Measurements from ENCODE around the gene UCK1. TPM values are rescaled to one million over a fixed set of nuclear protein-coding genes. Genes with fewer than 3 reads are reported as not detected.

The UCK1 gene
- total RNA-seq = 10 to 100 TPM; 18.7 to 21.7 TPM

GRCh38 chr9:131530920-131531832 lies at the start of gene UCK1:
Gene UCK1 (minus strand): TSS chr9:131531263. CDS start chr9:131531174, 89 bp downstream.
- intact Hi-C loops (cut with micrococcal nuclease) = loop anchor here (1.0 to 2.0 kb wide), 2 partner anchors 27 to 30 kb away; no protein-coding TSS in a partner anchor
- no peaks in the 10 kb centered on the region for H3K27me3 Mint-ChIP-seq (ENCODE audit: low read depth)
- peaks cover 18% of the 10 kb centered on the region for H3K4me1 Mint-ChIP-seq (ENCODE audit: low read depth)
- peaks cover 13% of the 10 kb centered on the region for H3K36me3 Mint-ChIP-seq (ENCODE audit: low read depth)
- H3K9me3 Mint-ChIP-seq = no peaks in the 10 kb centered on the region
- DNase-seq = peak; percentile 73
- CTCF ChIA-PET = no interaction called here
- H3K27ac Mint-ChIP-seq = peak within 1 kb of the TSS; percentile 65
- H3K4me3 Mint-ChIP-seq = peak within 1 kb of the TSS; percentile 75

GRCh38 chr9:131580358-131580757 lies 49.3 kb upstream of the UCK1 start:
- Mint-ChIP-seq H3K4me1 (ENCODE audit: low read depth) (peaks cover 33% of the 10 kb centered on the region), H3K27ac (no peak overlapping the region), H3K9me3 (no peaks in the 10 kb centered on the region), H3K4me3 (no peak overlapping the region), H3K27me3 (ENCODE audit: low read depth) (no peaks in the 10 kb centered on the region), H3K36me3 (ENCODE audit: low read depth) (peaks cover 17% of the 10 kb centered on the region)
- no peak for DNase-seq
- intact Hi-C loops (cut with micrococcal nuclease) = no loop called here
- CTCF ChIA-PET = interaction anchor here (2.3 kb wide), 1 partner anchor 11 kb away, joined by 11 read pairs; no protein-coding TSS in a partner anchor

- H3K9me3 Mint-ChIP-seq = no peaks in the 10 kb centered on the region
Observed at GRCh38 chr9:131579789-131580211, 48.7 kb upstream of the UCK1 start.

GRCh38 chr9:131578731-131579504 lies 47.9 kb upstream of the UCK1 start:
- no peaks in the 10 kb centered on the region for H3K9me3 Mint-ChIP-seq

More at GRCh38 chr9:131579789-131580211, 48.7 kb upstream of the UCK1 start:
- no peak for DNase-seq
- intact Hi-C loops (cut with micrococcal nuclease) = loop anchor here (5.0 kb wide), 1 partner anchor 77 kb away; the partner anchor contains the start of gene POMT1
- CTCF ChIA-PET = interaction anchor here (2.3 kb wide), 1 partner anchor 11 kb away, joined by 11 read pairs; no protein-coding TSS in a partner anchor
- peaks cover 13% of the 10 kb centered on the region for H3K36me3 Mint-ChIP-seq (ENCODE audit: low read depth)
- no peak overlapping the region for H3K4me3 Mint-ChIP-seq
- no peaks in the 10 kb centered on the region for H3K27me3 Mint-ChIP-seq (ENCODE audit: low read depth)
- H3K27ac Mint-ChIP-seq = peak overlapping the region; percentile 88
- H3K4me1 Mint-ChIP-seq (ENCODE audit: low read depth) = peaks cover 28% of the 10 kb centered on the region

GRCh38 chr9:131578021-131578420 lies 47.0 kb upstream of the UCK1 start:
- peak overlapping the region; percentile 88 for H3K27ac Mint-ChIP-seq
- H3K36me3 Mint-ChIP-seq (ENCODE audit: low read depth) = peaks cover 10% of the 10 kb centered on the region
- H3K27me3 Mint-ChIP-seq (ENCODE audit: low read depth) = no peaks in the 10 kb centered on the region
- CTCF ChIA-PET = interaction anchor here (0.5 to 2.3 kb wide), 2 partner anchors 13 to 154 kb away, joined by 3 to 11 read pairs; no protein-coding TSS in a partner anchor
- DNase-seq = no peak
- H3K4me1 Mint-ChIP-seq (ENCODE audit: low read depth) = peaks cover 22% of the 10 kb centered on the region
- no peaks in the 10 kb centered on the region for H3K9me3 Mint-ChIP-seq
- intact Hi-C loops (cut with micrococcal nuclease) = loop anchor here (5.0 kb wide), 1 partner anchor 76 kb away; the partner anchor contains the start of gene POMT1
- no peak overlapping the region for H3K4me3 Mint-ChIP-seq

More at GRCh38 chr9:131578731-131579504, 47.9 kb upstream of the UCK1 start:
- peaks cover 12% of the 10 kb centered on the region for H3K36me3 Mint-ChIP-seq (ENCODE audit: low read depth)
- no peaks in the 10 kb centered on the region for H3K27me3 Mint-ChIP-seq (ENCODE audit: low read depth)
- CTCF ChIA-PET = interaction anchor here (0.8 to 2.3 kb wide), 3 partner anchors 12 to 230 kb away, joined by 3 to 11 read pairs (median 4); no protein-coding TSS in a partner anchor
- intact Hi-C loops (cut with micrococcal nuclease) = loop anchor here (5.0 kb wide), 1 partner anchor 77 kb away; the partner anchor contains the start of gene POMT1
- DNase-seq = peak; percentile 68
- peak overlapping the region; percentile 46 for H3K4me3 Mint-ChIP-seq
- peak overlapping the region; percentile 88 for H3K27ac Mint-ChIP-seq
- peaks cover 23% of the 10 kb centered on the region for H3K4me1 Mint-ChIP-seq (ENCODE audit: low read depth)

- H3K4me1 Mint-ChIP-seq (ENCODE audit: low read depth) = peaks cover 22% of the 10 kb centered on the region
- CTCF ChIA-PET = no interaction called here
- DNase-seq = no peak
- peaks cover 11% of the 10 kb centered on the region for H3K36me3 Mint-ChIP-seq (ENCODE audit: low read depth)
- intact Hi-C loops (cut with micrococcal nuclease) = loop anchor here (5.0 kb wide), 1 partner anchor 75 kb away; the partner anchor contains the start of gene POMT1
- H3K9me3 Mint-ChIP-seq = no peaks in the 10 kb centered on the region
- H3K27me3 Mint-ChIP-seq (ENCODE audit: low read depth) = no peaks in the 10 kb centered on the region
- no peak overlapping the region for H3K4me3 Mint-ChIP-seq
- H3K27ac Mint-ChIP-seq = no peak overlapping the region
Observed at GRCh38 chr9:131577005-131578000, 46.2 kb upstream of the UCK1 start.

GRCh38 chr9:131575946-131576853 lies 45.1 kb upstream of the UCK1 start:
- no peaks in the 10 kb centered on the region for H3K9me3 Mint-ChIP-seq
- no peaks in the 10 kb centered on the region for H3K27me3 Mint-ChIP-seq (ENCODE audit: low read depth)
- peaks cover 22% of the 10 kb centered on the region for H3K4me1 Mint-ChIP-seq (ENCODE audit: low read depth)
- CTCF ChIA-PET = no interaction called here
- no peak for DNase-seq
- H3K27ac Mint-ChIP-seq = no peak overlapping the region
- H3K4me3 Mint-ChIP-seq = no peak overlapping the region
- peaks cover 12% of the 10 kb centered on the region for H3K36me3 Mint-ChIP-seq (ENCODE audit: low read depth)
- intact Hi-C loops (cut with micrococcal nuclease) = loop anchor here (5.0 kb wide), 1 partner anchor 74 kb away; the partner anchor contains the start of gene POMT1

GRCh38 chr9:131574730-131575640 lies 43.9 kb upstream of the UCK1 start:
- no peak overlapping the region for H3K27ac Mint-ChIP-seq
- CTCF ChIA-PET = no interaction called here
- peaks cover 11% of the 10 kb centered on the region for H3K36me3 Mint-ChIP-seq (ENCODE audit: low read depth)
- peaks cover 22% of the 10 kb centered on the region for H3K4me1 Mint-ChIP-seq (ENCODE audit: low read depth)
- H3K4me3 Mint-ChIP-seq = no peak overlapping the region
- H3K9me3 Mint-ChIP-seq = no peaks in the 10 kb centered on the region
- intact Hi-C loops (cut with micrococcal nuclease) = loop anchor here (5.0 kb wide), 1 partner anchor 73 kb away; the partner anchor contains the start of gene POMT1
- no peaks in the 10 kb centered on the region for H3K27me3 Mint-ChIP-seq (ENCODE audit: low read depth)
- no peak for DNase-seq

- H3K36me3 Mint-ChIP-seq (ENCODE audit: low read depth) = peaks cover 3% of the 10 kb centered on the region
- peaks cover 5% of the 10 kb centered on the region for H3K4me1 Mint-ChIP-seq (ENCODE audit: low read depth)
- H3K9me3 Mint-ChIP-seq = no peaks in the 10 kb centered on the region
- no peak overlapping the region for H3K27ac Mint-ChIP-seq
- intact Hi-C loops (cut with micrococcal nuclease) = no loop called here
- no peak overlapping the region for H3K4me3 Mint-ChIP-seq
- DNase-seq = no peak
- H3K27me3 Mint-ChIP-seq (ENCODE audit: low read depth) = no peaks in the 10 kb centered on the region
- CTCF ChIA-PET = no interaction called here
Observed at GRCh38 chr9:131567910-131568309, 36.8 kb upstream of the UCK1 start.

- Mint-ChIP-seq H3K27me3 (ENCODE audit: low read depth) (no peaks in the 10 kb centered on the region), H3K36me3 (ENCODE audit: low read depth) (peaks cover under 1% of the 10 kb centered on the region), H3K4me3 (no peak overlapping the region), H3K4me1 (ENCODE audit: low read depth) (peaks cover 5% of the 10 kb centered on the region), H3K27ac (no peak overlapping the region), H3K9me3 (peaks cover 2% of the 10 kb centered on the region)
- intact Hi-C loops (cut with micrococcal nuclease) = no loop called here
- CTCF ChIA-PET = interaction anchor here (0.6 kb wide), 1 partner anchor 163 kb away, joined by 5 read pairs; no protein-coding TSS in a partner anchor
- no peak for DNase-seq
Observed at GRCh38 chr9:131566158-131566557, 35.1 kb upstream of the UCK1 start.

All from activated naive CD4-positive, alpha-beta T cell treated with anti-CD3 and anti-CD28 coated beads for 36 hours (primary cell).